NB4 (cell line): ENCODE measurements around the gene FAAP20.
A peak's percentile ranks its signal among the peaks of the same experiment; 100 is the strongest.

Source experiments
- DNase-seq: peaks from one replicate; pipeline ENCODE4 v3.0.0; 2010; ENCODE audit warnings: low read depth
- H3K4me3 ChIP-seq: one replicate; pipeline ENCODE4 v1.5.1; 2011; ENCODE audit warnings: mild to moderate bottlenecking, low read depth, low read length, moderate library complexity
- CTCF ChIP-seq: IDR thresholded peaks from one replicate; pipeline ENCODE4 v1.5.1; 2012; ENCODE audit warnings: low read depth, low read length
- MAX ChIP-seq: IDR thresholded peaks from 2 replicates; pipeline ENCODE4 v1.6.1; 2011; ENCODE audit warnings: low read depth, low read length
- MYC ChIP-seq: IDR thresholded peaks from 2 replicates; pipeline ENCODE4 v1.6.1; 2011; ENCODE audit warnings: low read depth, low read length
- POLR2A ChIP-seq: IDR thresholded peaks from 2 replicates; pipeline ENCODE4 v1.6.1; 2011; ENCODE audit warnings: mild to moderate bottlenecking; ENCODE audit not compliant: insufficient read length; ENCODE audit errors: extremely low read depth

The FAAP20 gene

GRCh38 chr1:2233997-2234761 is 39.6 kb upstream of the FAAP20 start:
- H3K4me3 ChIP-seq = peak overlapping the region; percentile 48
- peak; percentile 99 for DNase-seq
- TF ChIP-seq MYC (peak; percentile 78), MAX (peak; percentile 43; the same call in 1 of the 2 replicates), CTCF (no peak), POLR2A (no peak)

GRCh38 chr1:2233468-2233867 is 38.9 kb upstream of the FAAP20 start:
- peak overlapping the region; percentile 48 for H3K4me3 ChIP-seq
- DNase-seq = peak; percentile 34
- no peak for TF ChIP-seq CTCF
- no peak for TF ChIP-seq MAX
- TF ChIP-seq MYC = no peak
- no peak for TF ChIP-seq POLR2A

GRCh38 chr1:2232916-2233438 is 38.4 kb upstream of the FAAP20 start:
- no peak for DNase-seq
- no peak for TF ChIP-seq POLR2A
- H3K4me3 ChIP-seq = peak overlapping the region; percentile 48

GRCh38 chr1:2232255-2232915 is 37.8 kb upstream of the FAAP20 start:
- TF ChIP-seq CTCF (no peak), POLR2A (no peak), MAX (no peak), MYC (no peak)
- no peak for DNase-seq
- peak overlapping the region; percentile 64 for H3K4me3 ChIP-seq

GRCh38 chr1:2231532-2232254 is 37.1 kb upstream of the FAAP20 start:
- peak; percentile 60 for DNase-seq
- peak overlapping the region; percentile 64 for H3K4me3 ChIP-seq

More at GRCh38 chr1:2231532-2232254, 37.1 kb upstream of the FAAP20 start:
- TF ChIP-seq MAX = 0 out of 2 replicates have a peak, but pooled peaks have one; percentile 24
- no peak for TF ChIP-seq CTCF
